H9 (cell line): ENCODE data around the gene ABL2. TPM values are rescaled to one million over a fixed set of nuclear protein-coding genes. Genes with fewer than 3 reads are reported as not detected.

ENCODE experiments used
- DNase-seq: peaks from one replicate; pipeline ENCODE4 v3.0.0-alpha.2; 2017
- H2AFZ ChIP-seq: one replicate; pipeline ENCODE4 v1.6.1; 2013; ENCODE audit warnings: mild to moderate bottlenecking, low read length, control low read depth, moderate library complexity
- H2AK5ac ChIP-seq: 2 replicates; pipeline ENCODE4 v1.6.1; 2013; ENCODE audit warnings: low read length, control low read depth, mixed read lengths; ENCODE audit not compliant: insufficient read length
- H2BK120ac ChIP-seq: one replicate; pipeline ENCODE4 v1.6.1; 2013; ENCODE audit warnings: low read depth, mild to moderate bottlenecking, low read length, control low read depth, inconsistent platforms; ENCODE audit not compliant: poor library complexity, severe bottlenecking
- H2BK12ac ChIP-seq: 2 replicates; pipeline ENCODE4 v1.6.1; 2013; ENCODE audit warnings: low read length, control low read depth, mixed read lengths, low read depth; ENCODE audit not compliant: insufficient read length
- H2BK15ac ChIP-seq: 2 replicates; pipeline ENCODE4 v1.6.1; 2013; ENCODE audit warnings: low read depth, low read length, control low read depth
- H2BK20ac ChIP-seq: one replicate; pipeline ENCODE4 v1.6.1; 2013; ENCODE audit warnings: low read depth, mild to moderate bottlenecking, low read length, control low read depth, inconsistent platforms; ENCODE audit not compliant: poor library complexity, severe bottlenecking
- H2BK5ac ChIP-seq: 2 replicates; pipeline ENCODE4 v1.6.1; 2013; ENCODE audit warnings: low read length, control low read depth, mixed read lengths; ENCODE audit not compliant: insufficient read length
- H3K14ac ChIP-seq: 2 replicates; pipeline ENCODE4 v1.6.1; 2013; ENCODE audit warnings: low read length, control low read depth; ENCODE audit not compliant: insufficient read depth
- H3K18ac ChIP-seq: 2 replicates; pipeline ENCODE4 v1.6.1; 2013; ENCODE audit warnings: low read depth, mild to moderate bottlenecking, mixed read lengths, low read length, control low read depth; ENCODE audit not compliant: insufficient read length
- H3K23ac ChIP-seq: 2 replicates; pipeline ENCODE4 v1.6.1; 2013; ENCODE audit warnings: low read length, control low read depth, mixed read lengths, low read depth; ENCODE audit not compliant: insufficient read length
- H3K23me2 ChIP-seq: 2 replicates; pipeline ENCODE4 v1.6.1; 2013; ENCODE audit warnings: low read depth, mild to moderate bottlenecking, mixed read lengths, low read length, control low read depth; ENCODE audit not compliant: insufficient read length, poor library complexity, severe bottlenecking
- H3K27ac ChIP-seq: 2 replicates; pipeline ENCODE4 v1.5.1; 2013; ENCODE audit warnings: low read length, control low read depth, mixed read lengths, low read depth; ENCODE audit not compliant: insufficient read length
- H3K27me3 ChIP-seq: 2 replicates; pipeline ENCODE4 v1.6.1; 2013; ENCODE audit warnings: low read length, control low read depth, inconsistent platforms; ENCODE audit not compliant: insufficient read depth
- H3K4ac ChIP-seq: 2 replicates; pipeline ENCODE4 v1.6.1; 2013; ENCODE audit warnings: low read depth, mild to moderate bottlenecking, control low read depth, inconsistent platforms, low read length, moderate library complexity
- H3K4me1 ChIP-seq: 2 replicates; pipeline ENCODE4 v1.6.1; 2013; ENCODE audit warnings: low read length, control low read depth, inconsistent platforms; ENCODE audit not compliant: insufficient read depth
- H3K4me2 ChIP-seq: 2 replicates; pipeline ENCODE4 v1.6.1; 2013; ENCODE audit warnings: low read length, control low read depth, mixed read lengths; ENCODE audit not compliant: insufficient read length, insufficient read depth
- H3K56ac ChIP-seq: 2 replicates; pipeline ENCODE4 v1.6.1; 2013; ENCODE audit warnings: low read depth, mild to moderate bottlenecking, mixed read lengths, low read length, control low read depth; ENCODE audit not compliant: insufficient read length
- H3K79me1 ChIP-seq: 2 replicates; pipeline ENCODE4 v1.6.1; 2013; ENCODE audit warnings: low read depth, mild to moderate bottlenecking, moderate library complexity, low read length, control low read depth, inconsistent platforms; ENCODE audit not compliant: insufficient read depth, poor library complexity, severe bottlenecking
- H3K79me2 ChIP-seq: 2 replicates; pipeline ENCODE4 v1.6.1; 2013; ENCODE audit warnings: low read length, control low read depth, inconsistent platforms; ENCODE audit not compliant: insufficient read depth
- H3K9ac ChIP-seq: 2 replicates; pipeline ENCODE4 v1.6.1; 2013; ENCODE audit warnings: low read length, control low read depth, mixed read lengths; ENCODE audit not compliant: insufficient read length; ENCODE audit errors: extremely low read depth
- H3K9me3 ChIP-seq: one replicate; pipeline ENCODE4 v1.6.1; 2013; ENCODE audit warnings: low read depth, low read length, inconsistent platforms; ENCODE audit not compliant: control insufficient read depth
- H3T11ph ChIP-seq: one replicate; pipeline ENCODE4 v1.6.1; 2013; ENCODE audit warnings: mild to moderate bottlenecking, low read length, control low read depth, inconsistent platforms
- H4K20me1 ChIP-seq: one replicate; pipeline ENCODE4 v1.6.1; 2013; ENCODE audit not compliant: control insufficient read depth, insufficient read length, insufficient read depth
- H4K5ac ChIP-seq: 2 replicates; pipeline ENCODE4 v1.6.1; 2013; ENCODE audit warnings: low read depth, mild to moderate bottlenecking, mixed read lengths, low read length, control low read depth; ENCODE audit not compliant: insufficient read length
- H4K8ac ChIP-seq: replicated peaks from 2 replicates; pipeline ENCODE4 v1.6.1; 2013; ENCODE audit warnings: low read length, control low read depth, mixed read lengths, low read depth; ENCODE audit not compliant: insufficient read length
- H4K91ac ChIP-seq: 2 replicates; pipeline ENCODE4 v1.6.1; 2013; ENCODE audit warnings: low read depth, mild to moderate bottlenecking, moderate library complexity, mixed read lengths, low read length, control low read depth; ENCODE audit not compliant: insufficient read length
- H3K27ac Mint-ChIP-seq, 3 experiments: 2 replicates in 2 of 3; 3 replicates in 1 of 3; pipeline ENCODE4 v1.8.0; 2020 to 2021; ENCODE audit warnings: mixed read lengths in 3 of 3, mild to moderate bottlenecking in 1 of 3, moderate library complexity in 1 of 3
- H3K27me3 Mint-ChIP-seq: 2 replicates; pipeline ENCODE4 v1.8.0; 2021; ENCODE audit warnings: low read depth, mild to moderate bottlenecking, moderate library complexity, mixed read lengths
- H3K36me3 Mint-ChIP-seq, 3 experiments: 2 replicates in 2 of 3; 3 replicates in 1 of 3; pipeline ENCODE4 v1.8.0; 2020 to 2021; ENCODE audit warnings: low read depth in 3 of 3, mixed read lengths in 3 of 3; ENCODE audit not compliant: insufficient read depth in 1 of 3
- H3K4me1 Mint-ChIP-seq, 2 experiments: 2 replicates each; pipeline ENCODE4 v1.8.0; 2020; ENCODE audit warnings: mixed read lengths in 2 of 2
- H3K4me3 Mint-ChIP-seq, 2 experiments: 2 replicates in 1 of 2; 3 replicates in 1 of 2; pipeline ENCODE4 v1.8.0; 2020 to 2021; ENCODE audit warnings: mild to moderate bottlenecking in 2 of 2, mixed read lengths in 2 of 2, moderate library complexity in 1 of 2
- H3K9me3 Mint-ChIP-seq, 2 experiments: 2 replicates in 1 of 2; 3 replicates in 1 of 2; pipeline ENCODE4 v1.8.0; 2020; ENCODE audit warnings: mild to moderate bottlenecking in 2 of 2, mixed read lengths in 2 of 2, moderate library complexity in 1 of 2
- CTCF ChIP-seq: fragments of 200-600 bp; sonication (generic); conservative IDR thresholded peaks from 3 replicates; pipeline ENCODE4 v1.8.0; 2021; ENCODE audit warnings: antibody characterized with exemption, mild to moderate bottlenecking
- WGBS: extraction: QIAGEN DNeasy Blood & Tissue Kit; methylation state at CpG from one replicate; pipeline ENCODE4 v1.1.7; 2013; ENCODE audit warnings: missing lambda C conversion rate, low lambda C conversion rate, mixed read lengths; ENCODE audit not compliant: insufficient read length; ENCODE audit errors: extremely low coverage; 5-methylcytosine and 5-hydroxymethylcytosine counted together
- total RNA-seq: library from RNA; stranded (reverse); gene quantifications from 2 replicates; pipeline ENCODE4 v1.2.1, GENCODE V29; 2021

The ABL2 gene
- total RNA-seq, 1 experiment from 2014 or later, result 21.2 TPM

- no CpG with 5 or more reads among the region's 2 CpGs for WGBS
- H3K27ac ChIP-seq, result no peak overlapping the region
- H3K79me2 ChIP-seq, result no peaks in the 10 kb centered on the region
Measured at GRCh38 chr1:179120736-179121135, 108.7 kb downstream of the ABL2 start.

More at GRCh38 chr1:179120736-179121135, 108.7 kb downstream of the ABL2 start:
- no peak for DNase-seq
- Histone ChIP-seq H2BK15ac (no peak overlapping the region), H3K9ac (no peak overlapping the region), H2AFZ (no peak overlapping the region), H2BK120ac (no peak overlapping the region), H4K5ac (no peak overlapping the region), H4K8ac (no peak overlapping the region), H3K79me1 (no peaks in the 10 kb centered on the region), H4K91ac (no peak overlapping the region), H2BK5ac (no peak overlapping the region), H2BK12ac (no peak overlapping the region), H3K4ac (no peak overlapping the region), H4K20me1 (no peaks in the 10 kb centered on the region), H3K14ac (no peak overlapping the region), H3K23ac (no peak overlapping the region), H2BK20ac (no peak overlapping the region), H3K9me3 (no peaks in the 10 kb centered on the region), H3K56ac (no peak overlapping the region), H3K4me2 (no peak overlapping the region), H3T11ph (no peak overlapping the region), H3K4me1 (0 out of 2 replicates have a peak, but pooled peaks cover 4% of the 10 kb centered on the region), H2AK5ac (no peak overlapping the region), H3K23me2 (no peaks in the 10 kb centered on the region), H3K27me3 (no peaks in the 10 kb centered on the region), H3K18ac (no peak overlapping the region)
- Mint-ChIP-seq H3K27ac (no peak overlapping the region; a peak in 1 of 7 replicates), H3K27me3 (no peaks in the 10 kb centered on the region), H3K4me1 (peaks cover 8 to 16% of the 10 kb centered on the region in 2 experiments), H3K9me3 (no peaks in the 10 kb centered on the region), H3K4me3 (no peak overlapping the region), H3K36me3 (peaks cover 20 to 39% (median 30%) of the 10 kb centered on the region in 3 experiments)
- TF ChIP-seq CTCF, result no peak
